ENCODE data around the gene PRRT1.
A peak's percentile ranks its signal among the peaks of the same experiment; 100 is the strongest.
"Not testable (repeated sequence)": the region's sequence is repeated elsewhere in the genome, so short reads cannot be mapped to it uniquely, and the experiment has no call there.

Gene PRRT1

GRCh38 chr6:32151863-32152768, at the start of gene PRRT1:
TSS of gene PRRT1 (minus strand) at chr6:32151939. CDS start at chr6:32151827, 112 bp downstream.
- H3K9me3 Mint-ChIP-seq: no peaks in the 10 kb centered on the region
- ATAC-seq (no peak), DNase-seq (ENCODE audit: low spot score in 2 of 2) (no peak)
- no peak within 1 kb of the TSS for H3K27ac Mint-ChIP-seq
- H3K4me3 Mint-ChIP-seq: peak within 1 kb of the TSS; percentile 99
- H3K36me3 Mint-ChIP-seq: peaks cover 24% of the 10 kb centered on the region
- peaks cover 74% of the 10 kb centered on the region for H3K4me1 Mint-ChIP-seq

- ATAC-seq (no peak), DNase-seq (ENCODE audit: low spot score in 2 of 2) (no peak)
- Mint-ChIP-seq H3K9me3 (no peaks in the 10 kb centered on the region), H3K4me3 (no peak overlapping the region), H3K27ac (no peak overlapping the region), H3K4me1 (peaks cover 14% of the 10 kb centered on the region), H3K36me3 (peaks cover 14% of the 10 kb centered on the region)
Measured at GRCh38 chr6:32200711-32201475, 49.2 kb upstream of the PRRT1 start.

GRCh38 chr6:32198866-32199265, 47.1 kb upstream of the PRRT1 start:
- ATAC-seq (no peak), DNase-seq (ENCODE audit: low spot score in 2 of 2) (no peak)
- peaks cover 32% of the 10 kb centered on the region for H3K4me1 Mint-ChIP-seq
- no peaks in the 10 kb centered on the region for H3K9me3 Mint-ChIP-seq
- H3K36me3 Mint-ChIP-seq: peaks cover 19% of the 10 kb centered on the region
- H3K27ac Mint-ChIP-seq: no peak overlapping the region
- no peak overlapping the region for H3K4me3 Mint-ChIP-seq

- H3K4me1 Mint-ChIP-seq: peaks cover 37% of the 10 kb centered on the region
- H3K27ac Mint-ChIP-seq: no peak overlapping the region
- no peaks in the 10 kb centered on the region for H3K9me3 Mint-ChIP-seq
- no peak for ATAC-seq
- DNase-seq (ENCODE audit: low spot score in 2 of 2): no peak
- peaks cover 19% of the 10 kb centered on the region for H3K36me3 Mint-ChIP-seq
- no peak overlapping the region for H3K4me3 Mint-ChIP-seq
Measured at GRCh38 chr6:32198345-32198696, 46.6 kb upstream of the PRRT1 start.

GRCh38 chr6:32196682-32197616, 45.2 kb upstream of the PRRT1 start:
- H3K27ac Mint-ChIP-seq: peak overlapping the region; percentile 99
- DNase-seq (ENCODE audit: low spot score in 2 of 2) (no peak), ATAC-seq (no peak)
- H3K4me1 Mint-ChIP-seq: peaks cover 51% of the 10 kb centered on the region
- peaks cover 28% of the 10 kb centered on the region for H3K36me3 Mint-ChIP-seq
- no peaks in the 10 kb centered on the region for H3K9me3 Mint-ChIP-seq
- H3K4me3 Mint-ChIP-seq: peak overlapping the region; percentile 99

GRCh38 chr6:32195902-32196681, 44.4 kb upstream of the PRRT1 start:
- Mint-ChIP-seq H3K27ac (peak overlapping the region; percentile 99), H3K4me3 (peak overlapping the region; percentile 99), H3K4me1 (peaks cover 59% of the 10 kb centered on the region), H3K36me3 (peaks cover 36% of the 10 kb centered on the region), H3K9me3 (no peaks in the 10 kb centered on the region)
- DNase-seq (ENCODE audit: low spot score in 2 of 2) (peak; percentile 53 to 86), ATAC-seq (peak; percentile 90)

GRCh38 chr6:32195652-32195901, 43.8 kb upstream of the PRRT1 start:
- DNase-seq (ENCODE audit: low spot score in 2 of 2) (peak; percentile 99 to 100), ATAC-seq (peak; percentile 90)
- Mint-ChIP-seq H3K27ac (peak overlapping the region; percentile 99), H3K4me3 (peak overlapping the region; percentile 99), H3K4me1 (peaks cover 63% of the 10 kb centered on the region), H3K9me3 (no peaks in the 10 kb centered on the region), H3K36me3 (peaks cover 41% of the 10 kb centered on the region)

- ATAC-seq (peak; percentile 4), DNase-seq (ENCODE audit: low spot score in 2 of 2) (no peak)
- peak overlapping the region; percentile 99 for H3K27ac Mint-ChIP-seq
- peak overlapping the region; percentile 99 for H3K4me3 Mint-ChIP-seq
- H3K4me1 Mint-ChIP-seq: peaks cover 63% of the 10 kb centered on the region
- peaks cover 47% of the 10 kb centered on the region for H3K36me3 Mint-ChIP-seq
- H3K9me3 Mint-ChIP-seq: no peaks in the 10 kb centered on the region
Measured at GRCh38 chr6:32194825-32195651, 43.3 kb upstream of the PRRT1 start.

- Mint-ChIP-seq H3K4me3 (peak overlapping the region; percentile 99), H3K36me3 (peaks cover 50% of the 10 kb centered on the region), H3K27ac (peak overlapping the region; percentile 99), H3K4me1 (peaks cover 64% of the 10 kb centered on the region), H3K9me3 (no peaks in the 10 kb centered on the region)
- DNase-seq (ENCODE audit: low spot score in 2 of 2) (no peak), ATAC-seq (no peak)
Measured at GRCh38 chr6:32194388-32194787, 42.6 kb upstream of the PRRT1 start.

GRCh38 chr6:32193096-32193495, 41.4 kb upstream of the PRRT1 start:
- not testable (repeated sequence) for H3K9me3 Mint-ChIP-seq

GRCh38 chr6:32192608-32193039, 40.9 kb upstream of the PRRT1 start, which contains the start of gene GPSM3:
TSS of gene GPSM3 (minus strand) at chr6:32192643. CDS start at chr6:32192513, 130 bp downstream.
- H3K36me3 Mint-ChIP-seq: peaks cover 66% of the 10 kb centered on the region
- no peaks in the 10 kb centered on the region for H3K9me3 Mint-ChIP-seq
- H3K27ac Mint-ChIP-seq: peak within 1 kb of the TSS; percentile 99
- peak within 1 kb of the TSS; percentile 99 for H3K4me3 Mint-ChIP-seq
- ATAC-seq: no peak
- no peak for DNase-seq (ENCODE audit: low spot score in 2 of 2)
- H3K4me1 Mint-ChIP-seq: peaks cover 80% of the 10 kb centered on the region

More at GRCh38 chr6:32193096-32193495, 41.4 kb upstream of the PRRT1 start:
- Mint-ChIP-seq H3K4me1 (peaks cover 77% of the 10 kb centered on the region), H3K36me3 (peaks cover 63% of the 10 kb centered on the region), H3K4me3 (peak overlapping the region; percentile 99), H3K27ac (peak overlapping the region; percentile 99)
- not testable (repeated sequence) for ATAC-seq; DNase-seq (ENCODE audit: low spot score in 2 of 2)

- peaks cover 69% of the 10 kb centered on the region for H3K36me3 Mint-ChIP-seq
- DNase-seq (ENCODE audit: low spot score in 2 of 2): no peak
Measured at GRCh38 chr6:32191696-32192607, 40.2 kb upstream of the PRRT1 start.

More at GRCh38 chr6:32191696-32192607, 40.2 kb upstream of the PRRT1 start:
- H3K4me3 Mint-ChIP-seq: peak overlapping the region; percentile 99
- H3K4me1 Mint-ChIP-seq: peaks cover 83% of the 10 kb centered on the region
- H3K9me3 Mint-ChIP-seq: no peaks in the 10 kb centered on the region
- no peak for ATAC-seq
- H3K27ac Mint-ChIP-seq: peak overlapping the region; percentile 99

All from stimulated activated effector memory CD8-positive, alpha-beta T cell treated with anti-CD3 and anti-CD28 coated beads, Interleukin-12 subunit alpha, Interleukin-12 subunit beta, amount 100 ng/mL, for 72 hours (primary cell).